Small intestine (tissue), 7 donors: ENCODE measurements around the gene PACRG. TPM values are rescaled to one million over a fixed set of nuclear protein-coding genes. Genes with fewer than 3 reads are reported as not detected.

Experiments used
- DNase-seq, 2 donors: peaks; one replicate each; pipeline versions ENCODE4 v3.0.0 to v3.0.0-alpha.2; 2013
- FAIRE-seq: peaks from 2 replicates; lab custom pipeline; 2012; peaks lifted over from hg19 to GRCh38; lab: Jason Lieb, UNC
- H3K27ac ChIP-seq, 3 donors: one replicate each; pipeline ENCODE4 v1.5.1; 2013; ENCODE audit warnings: low read length in 2 of 3, mild to moderate bottlenecking in 2 of 3, control low read depth in 1 of 3, inconsistent platforms in 1 of 3, low read depth in 1 of 3, moderate library complexity in 1 of 3
- H3K27me3 ChIP-seq, 3 donors: one replicate each; pipeline ENCODE4 v1.6.1; 2013; ENCODE audit warnings: low read length in 3 of 3, inconsistent platforms in 1 of 3; ENCODE audit not compliant: control insufficient read depth in 3 of 3, insufficient read depth in 3 of 3
- H3K36me3 ChIP-seq, 3 donors: one replicate each; pipeline ENCODE4 v1.6.1; 2013; ENCODE audit warnings: low read length in 3 of 3, inconsistent platforms in 1 of 3, low read depth in 1 of 3, mild to moderate bottlenecking in 1 of 3, moderate library complexity in 1 of 3; ENCODE audit not compliant: control insufficient read depth in 3 of 3, insufficient read depth in 2 of 3
- H3K4me1 ChIP-seq, 3 donors: one replicate each; pipeline ENCODE4 v1.6.1; 2013; ENCODE audit warnings: low read length in 2 of 3, inconsistent platforms in 1 of 3, low read depth in 1 of 3, mild to moderate bottlenecking in 1 of 3, moderate library complexity in 1 of 3; ENCODE audit not compliant: control insufficient read depth in 3 of 3, insufficient read depth in 2 of 3
- H3K4me3 ChIP-seq, 3 donors: one replicate each; pipeline ENCODE4 v1.5.1; 2013; ENCODE audit warnings: low read length in 3 of 3, control low read depth in 1 of 3, inconsistent platforms in 1 of 3, low read depth in 1 of 3, mild to moderate bottlenecking in 1 of 3, moderate library complexity in 1 of 3
- H3K9me3 ChIP-seq, 2 donors: one replicate each; pipeline ENCODE4 v1.6.1; 2013; ENCODE audit warnings: low read depth in 1 of 2, low read length in 1 of 2; ENCODE audit not compliant: control insufficient read depth in 2 of 2, insufficient read depth in 1 of 2
- WGBS, 3 donors: extraction: QIAGEN DNeasy Blood & Tissue Kit; methylation state at CpG; one replicate each; pipeline ENCODE4 v1.1.7; 2013; 5-methylcytosine and 5-hydroxymethylcytosine counted together
- polyA plus RNA-seq, 4 donors: library from polyadenylated mRNA; stranded (reverse) in 3 of 4; unstranded in 1 of 4; fragments of 200-250 nt in 3 of 4; fragments of 120-200 nt in 1 of 4; gene quantifications; one replicate each; pipeline versions ENCODE4 v1.2.1 to v1.2.3, GENCODE V29; 2013
- donor health status: healthy with polysubstance abuse.
- donor health status: control.
- donor health status: control.
- donor health status: Bipolar disorder and iron deficiency.
- donor health status: healthy.

PACRG gene
- polyA plus RNA-seq, 4 donors: 0.49 to 1.5 TPM; not detected in 2

GRCh38 chr6:163308629-163309440 is 581.1 kb downstream of the PACRG start:
- H3K4me3 ChIP-seq: no peak overlapping the region
- no peaks in the 10 kb centered on the region for H3K36me3 ChIP-seq
- no peaks in the 10 kb centered on the region for H3K27me3 ChIP-seq
- 89 to 92% (median 91%) methylated on average over 22 of the region's 22 CpGs for WGBS, 3 donors
- FAIRE-seq (no peak), DNase-seq (no peak)
- H3K27ac ChIP-seq: no peak overlapping the region
- no peaks in the 10 kb centered on the region for H3K4me1 ChIP-seq
- no peaks in the 10 kb centered on the region for H3K9me3 ChIP-seq

- Histone ChIP-seq H3K27me3 (peaks cover 0 to 7% (median 0%) of the 10 kb centered on the region in 3 donors), H3K36me3 (no peaks in the 10 kb centered on the region), H3K4me3 (no peak overlapping the region), H3K9me3 (no peaks in the 10 kb centered on the region), H3K4me1 (no peaks in the 10 kb centered on the region), H3K27ac (no peak overlapping the region)
- FAIRE-seq (no peak), DNase-seq (no peak)
- 59 to 84% (median 65%) methylated on average over 13 of the region's 13 CpGs for WGBS, 3 donors
Observed at GRCh38 chr6:163309491-163310026, 581.8 kb downstream of the PACRG start.

GRCh38 chr6:163310096-163310972 is 582.6 kb downstream of the PACRG start:
- DNase-seq (no peak), FAIRE-seq (no peak)
- H3K4me1 ChIP-seq: no peaks in the 10 kb centered on the region
- H3K27ac ChIP-seq: no peak overlapping the region
- 92 to 94% (median 94%) methylated on average over 44 of the region's 44 CpGs for WGBS, 3 donors
- peaks cover 0 to 8% (median 0%) of the 10 kb centered on the region in 3 donors for H3K27me3 ChIP-seq
- no peaks in the 10 kb centered on the region for H3K9me3 ChIP-seq
- no peak overlapping the region for H3K4me3 ChIP-seq
- no peaks in the 10 kb centered on the region for H3K36me3 ChIP-seq

- H3K9me3 ChIP-seq: no peaks in the 10 kb centered on the region
- H3K36me3 ChIP-seq: no peaks in the 10 kb centered on the region
- peaks cover 0 to 8% (median 0%) of the 10 kb centered on the region in 3 donors for H3K27me3 ChIP-seq
- no peak overlapping the region for H3K27ac ChIP-seq
- WGBS, 3 donors: 69 to 79% (median 76%) methylated on average over 2 of the region's 2 CpGs
- no peaks in the 10 kb centered on the region for H3K4me1 ChIP-seq
- DNase-seq (no peak), FAIRE-seq (no peak)
- H3K4me3 ChIP-seq: no peak overlapping the region
Observed at GRCh38 chr6:163310973-163311383, 583.2 kb downstream of the PACRG start.

GRCh38 chr6:163311830-163312229 is 584.1 kb downstream of the PACRG start:
- Histone ChIP-seq H3K27ac (no peak overlapping the region), H3K9me3 (no peaks in the 10 kb centered on the region), H3K36me3 (no peaks in the 10 kb centered on the region), H3K4me1 (no peaks in the 10 kb centered on the region), H3K27me3 (peaks cover 0 to 8% (median 0%) of the 10 kb centered on the region in 3 donors), H3K4me3 (no peak overlapping the region)
- no peak for FAIRE-seq
- DNase-seq: no peak
- WGBS, 3 donors: 36 to 57% (median 43%) methylated on average over 3 of the region's 3 CpGs

GRCh38 chr6:163313566-163313965 is 585.8 kb downstream of the PACRG start:
- 79 to 90% (median 83%) methylated on average over 4 of the region's 4 CpGs for WGBS, 3 donors
- no peak overlapping the region for H3K27ac ChIP-seq
- FAIRE-seq (no peak), DNase-seq (no peak)
- H3K9me3 ChIP-seq: no peaks in the 10 kb centered on the region
- H3K36me3 ChIP-seq: no peaks in the 10 kb centered on the region
- H3K27me3 ChIP-seq: peaks cover 0 to 8% (median 0%) of the 10 kb centered on the region in 3 donors
- no peaks in the 10 kb centered on the region for H3K4me1 ChIP-seq
- no peak overlapping the region for H3K4me3 ChIP-seq

- no peak overlapping the region for H3K27ac ChIP-seq
- H3K27me3 ChIP-seq: peaks cover 0 to 8% (median 0%) of the 10 kb centered on the region in 3 donors
- H3K36me3 ChIP-seq: no peaks in the 10 kb centered on the region
- H3K4me1 ChIP-seq: no peaks in the 10 kb centered on the region
- WGBS, 3 donors: 84 to 93% (median 85%) methylated on average over 5 of the region's 5 CpGs
- H3K4me3 ChIP-seq: no peak overlapping the region
- DNase-seq: no peak
- H3K9me3 ChIP-seq: no peaks in the 10 kb centered on the region
- no peak for FAIRE-seq
Observed at GRCh38 chr6:163313981-163314380, 586.2 kb downstream of the PACRG start.

- H3K27ac ChIP-seq: no peak overlapping the region
- peaks cover 0 to 8% (median 0%) of the 10 kb centered on the region in 3 donors for H3K27me3 ChIP-seq
- H3K4me1 ChIP-seq: no peaks in the 10 kb centered on the region
- DNase-seq: no peak
- no peaks in the 10 kb centered on the region for H3K9me3 ChIP-seq
- no peaks in the 10 kb centered on the region for H3K36me3 ChIP-seq
- FAIRE-seq: no peak
- H3K4me3 ChIP-seq: no peak overlapping the region
- WGBS, 3 donors: 81 to 83% (median 81%) methylated on average over 11 of the region's 11 CpGs
Observed at GRCh38 chr6:163314791-163315470, 587.2 kb downstream of the PACRG start.
